T1000 (cell line): Measurements from ENCODE around the gene NSG2.

Source experiments
- DNase-seq: peaks from one replicate; lab custom pipeline; 2025; ENCODE audit warnings: mixed read lengths; lab: John Stamatoyannopoulos, UW

Gene NSG2

DNA sequence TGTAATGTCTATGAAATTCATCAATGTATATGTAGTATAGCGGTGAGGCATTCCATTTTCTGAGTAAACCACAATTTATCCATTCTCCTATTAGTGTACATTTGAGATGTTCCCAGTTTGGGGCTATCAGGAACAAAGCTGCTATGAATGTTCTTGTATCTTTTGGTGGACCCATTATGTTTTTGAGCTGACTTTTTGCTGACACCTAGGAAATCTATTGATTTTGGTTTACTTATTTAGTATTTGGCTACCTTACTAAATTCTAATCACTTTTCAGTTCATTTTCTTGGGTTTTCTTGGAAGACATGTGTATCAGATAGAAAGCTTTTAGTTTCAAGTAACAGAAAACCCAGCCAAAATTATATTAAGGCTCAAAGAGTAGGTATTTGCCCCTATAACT, 13.7 kb downstream of the NSG2 start:
- no peak for DNase-seq

DNA sequence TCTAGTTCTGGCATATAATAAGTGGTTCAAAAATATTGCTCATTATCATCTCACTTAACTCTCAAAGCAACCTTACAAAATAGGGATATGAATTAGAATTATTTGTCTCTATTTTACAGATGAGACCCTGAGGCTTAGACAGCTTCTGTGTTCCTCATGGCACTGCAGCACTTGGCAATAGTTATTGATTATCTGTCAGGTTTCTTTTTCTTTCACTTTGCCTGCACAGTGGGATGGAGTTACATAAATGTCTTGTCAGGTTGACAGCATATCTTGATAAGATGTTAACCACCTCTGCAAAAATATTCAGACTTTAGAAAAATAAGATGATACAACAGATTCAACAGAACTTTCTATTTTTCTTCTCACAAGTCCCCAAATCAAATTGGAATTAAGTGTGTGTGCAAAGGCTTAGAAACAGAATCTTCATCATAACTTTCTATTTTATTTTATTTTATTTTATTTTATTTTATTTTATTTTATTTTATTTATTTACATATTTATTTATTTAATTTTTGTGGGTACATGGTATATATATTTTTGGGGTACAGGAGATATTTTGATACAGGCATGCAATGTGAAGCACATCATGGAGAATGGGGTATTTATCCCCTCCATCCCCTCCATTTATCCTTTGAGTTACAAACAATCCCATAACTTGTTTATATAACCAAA, 17.7 kb downstream of the NSG2 start:
- no peak for DNase-seq

DNA sequence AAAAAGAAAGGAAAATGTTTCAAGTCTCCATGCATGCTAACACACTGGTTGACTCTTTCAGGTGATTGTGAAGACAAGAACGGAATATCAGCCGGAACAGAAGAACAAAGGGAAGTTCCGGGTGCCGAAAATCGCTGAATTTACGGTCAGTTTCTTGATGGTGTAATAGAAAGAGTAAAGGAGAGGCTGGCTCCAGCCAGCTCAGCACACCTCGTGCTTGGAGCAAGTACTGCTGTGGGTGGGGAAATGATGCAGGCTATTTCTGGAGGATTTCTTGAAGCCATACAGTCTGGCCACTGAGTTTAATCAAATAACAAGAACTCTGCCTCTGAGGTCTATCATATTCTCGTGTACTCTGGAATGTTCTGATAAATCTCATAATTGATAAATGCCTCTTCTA, 18.7 kb downstream of the NSG2 start:
- no peak for DNase-seq

DNA sequence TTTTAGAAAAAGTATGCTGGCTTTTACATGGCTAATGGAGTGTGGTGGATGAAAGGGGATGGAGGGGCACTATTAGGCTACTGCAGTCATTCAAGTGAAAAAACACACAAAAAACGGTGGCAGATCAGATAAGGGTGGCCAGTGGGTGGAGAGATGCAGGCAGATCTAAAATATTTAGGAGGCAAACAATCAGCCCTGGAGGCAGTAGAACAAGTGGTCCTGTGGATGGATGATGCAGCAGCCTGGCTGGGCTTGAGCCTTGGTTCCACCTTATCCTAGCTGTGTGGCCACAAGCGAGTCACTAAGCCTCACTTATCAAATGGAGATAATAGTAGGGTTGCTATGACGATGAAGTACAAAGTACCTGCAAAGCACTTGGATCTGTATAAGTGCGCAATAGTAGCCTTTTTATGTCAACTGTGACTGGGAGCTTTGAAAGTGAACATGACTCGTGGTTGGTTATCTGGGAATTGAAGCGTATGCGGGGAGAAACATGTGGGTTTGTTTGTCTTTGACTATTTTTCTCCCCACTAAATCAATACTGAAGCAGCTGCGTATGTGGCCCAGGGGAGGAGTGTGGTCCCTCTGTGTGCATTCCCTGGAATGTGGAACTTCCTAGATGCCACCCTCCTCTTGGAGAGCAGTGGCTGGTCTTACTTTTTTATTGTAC, 20.2 kb downstream of the NSG2 start:
- no peak for DNase-seq

DNA sequence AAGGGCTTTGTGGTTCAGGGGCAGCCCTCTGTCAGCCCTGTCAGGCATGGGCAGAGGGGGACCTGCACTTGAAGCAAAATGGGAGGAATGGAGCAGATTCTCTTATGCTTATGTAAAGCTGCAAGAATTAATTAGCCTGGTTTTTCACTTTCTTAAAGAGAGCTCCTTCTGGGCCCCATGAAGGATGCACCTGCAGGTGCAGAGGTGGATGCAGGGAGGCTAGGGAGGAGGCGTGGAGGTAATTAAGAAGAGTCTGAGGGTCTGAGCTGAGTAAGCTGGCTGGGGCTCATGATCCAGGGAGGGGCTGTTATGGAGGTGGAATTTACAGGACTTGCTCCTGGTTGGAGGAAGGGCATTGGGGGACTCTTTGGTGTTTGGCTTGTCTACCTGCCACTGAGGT, 22.0 kb downstream of the NSG2 start:
- DNase-seq = no peak

DNA sequence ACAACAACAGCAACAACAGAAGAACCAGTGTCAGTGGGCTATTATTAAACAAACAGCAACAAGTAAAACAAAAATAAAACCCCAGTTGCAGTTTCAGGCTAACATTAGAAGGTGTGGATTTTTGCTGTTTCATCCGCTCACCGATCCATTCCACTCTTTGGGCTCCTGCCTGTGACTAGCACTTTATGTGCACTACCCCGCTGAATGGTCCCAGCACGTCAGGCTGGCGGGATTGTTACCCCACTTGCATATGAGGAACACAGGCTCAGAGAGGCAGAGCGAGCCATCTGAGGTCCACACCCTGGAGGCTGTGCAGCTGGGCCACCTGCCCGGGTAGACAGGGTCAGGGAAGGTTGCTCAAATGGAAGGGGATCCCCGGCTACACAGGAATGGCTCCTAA, 26.0 kb downstream of the NSG2 start:
- DNase-seq = no peak

DNA sequence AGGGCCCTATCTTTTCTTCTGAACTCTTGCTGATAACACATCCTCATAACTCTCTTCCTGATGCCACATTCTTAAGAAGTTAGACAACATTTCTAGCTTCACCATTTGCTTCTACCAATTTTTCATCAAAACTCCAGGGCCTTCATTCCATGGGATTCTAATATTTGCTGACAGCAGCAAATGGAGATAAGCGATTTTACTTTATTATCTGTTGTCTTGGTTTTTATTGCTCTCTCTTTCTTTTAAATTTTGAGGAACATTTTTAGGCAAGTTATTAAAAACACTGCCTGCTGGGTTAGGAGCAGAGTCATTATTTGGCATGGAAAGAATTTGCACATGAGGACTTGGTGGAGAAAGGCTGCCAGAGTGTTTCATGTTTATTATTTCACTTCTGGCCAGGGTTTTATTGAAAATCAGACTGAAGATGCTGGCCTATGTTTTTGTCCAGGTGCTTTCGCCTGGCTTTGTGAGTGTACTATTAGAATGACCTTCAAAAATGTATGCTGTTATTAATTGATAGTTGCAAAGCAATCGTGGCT, 27.7 kb downstream of the NSG2 start:
- no peak for DNase-seq

DNA sequence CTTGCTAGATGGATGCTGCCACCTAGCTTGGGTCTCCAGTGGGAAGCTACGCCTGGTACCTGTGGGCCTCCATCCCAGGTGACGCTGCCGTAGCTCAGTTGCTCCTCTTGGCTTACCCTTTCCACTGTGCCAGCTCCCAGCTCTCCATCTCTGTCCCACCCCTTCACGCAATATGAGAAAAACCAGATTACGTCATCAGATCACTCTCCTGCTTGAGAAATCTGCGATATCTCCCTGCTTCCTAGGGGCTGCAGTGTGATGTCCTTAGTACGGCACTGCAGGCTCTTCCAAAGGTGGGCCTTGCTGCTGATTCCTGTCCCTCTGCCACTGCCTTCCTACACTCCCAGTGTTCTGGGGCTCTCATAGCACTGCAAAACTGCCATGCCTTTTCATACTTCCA, 28.9 kb downstream of the NSG2 start:
- no peak for DNase-seq

DNA sequence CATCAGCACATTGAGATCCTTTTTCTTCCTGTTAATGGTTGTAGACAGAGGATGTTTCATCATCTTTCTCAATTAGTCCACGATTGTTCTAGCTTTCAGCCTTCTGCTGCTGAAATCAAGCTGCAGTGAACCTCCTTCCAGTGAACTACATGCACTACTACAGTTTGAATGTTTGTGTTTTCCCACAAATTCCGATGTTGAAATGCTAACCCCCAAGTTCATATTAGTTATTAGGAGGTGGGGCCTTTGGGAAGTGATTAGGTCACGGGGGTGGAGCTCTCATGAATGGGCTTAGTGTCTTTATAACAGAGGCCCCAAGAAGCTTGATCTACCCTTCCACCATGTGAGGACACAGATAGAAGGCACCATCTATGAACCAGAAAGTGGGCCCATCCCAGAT, 32.9 kb downstream of the NSG2 start:
- no peak for DNase-seq

DNA sequence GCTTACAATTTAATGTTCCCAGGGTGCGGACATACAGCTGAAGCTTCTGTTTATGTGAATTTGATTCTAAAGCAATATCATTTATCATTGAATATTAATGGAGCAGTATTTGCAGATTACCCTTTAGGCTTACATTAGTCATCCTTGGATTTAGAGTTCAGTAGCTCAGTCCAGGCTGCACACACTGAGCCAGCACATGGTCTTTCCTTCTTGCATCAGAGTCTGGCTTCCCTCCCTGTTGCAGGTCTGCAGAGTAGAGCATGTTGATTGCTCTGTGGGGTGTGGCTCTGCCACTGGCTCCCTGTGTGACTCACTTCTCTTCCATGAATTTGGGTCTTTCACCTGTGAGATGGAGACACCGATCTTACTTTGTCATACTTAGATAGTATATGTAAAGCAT, 36.8 kb downstream of the NSG2 start:
- no peak for DNase-seq

DNA sequence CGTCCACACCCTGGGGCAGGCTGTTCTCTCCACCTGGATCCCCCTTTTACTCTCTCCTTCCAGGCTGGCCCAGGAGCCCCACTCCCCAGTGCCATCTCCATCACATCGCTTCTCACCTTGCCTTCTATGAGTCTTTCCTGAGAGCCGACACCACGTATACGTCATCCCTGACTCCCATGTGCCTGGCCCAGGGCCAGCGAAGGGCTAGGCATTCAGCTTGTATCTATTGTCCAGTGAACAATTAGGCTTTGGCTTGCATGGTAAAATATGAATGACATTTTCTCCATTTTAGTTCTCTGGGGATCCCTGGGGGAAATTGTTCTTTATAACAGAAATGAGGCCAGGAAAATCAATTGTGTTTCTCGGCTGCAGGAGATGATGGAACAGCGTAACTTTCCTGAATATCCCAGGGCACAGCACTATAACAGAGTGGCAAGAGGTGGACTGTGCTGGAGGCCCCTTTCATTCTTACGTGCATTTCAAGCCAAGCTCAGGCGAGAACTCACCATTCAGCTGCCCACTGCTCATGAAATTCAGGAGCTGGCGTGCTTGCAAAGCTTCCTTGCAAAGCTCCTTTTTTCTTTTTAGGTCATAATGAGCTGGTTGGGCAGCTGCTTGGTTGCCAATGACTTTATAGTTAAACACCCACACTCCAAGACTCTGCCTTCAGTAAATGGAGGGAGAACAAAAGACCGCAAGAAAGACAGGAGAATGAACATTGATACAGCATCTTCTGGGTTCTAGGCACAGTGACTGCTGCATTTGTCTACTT, 37.7 kb downstream of the NSG2 start:
- DNase-seq = no peak

DNA sequence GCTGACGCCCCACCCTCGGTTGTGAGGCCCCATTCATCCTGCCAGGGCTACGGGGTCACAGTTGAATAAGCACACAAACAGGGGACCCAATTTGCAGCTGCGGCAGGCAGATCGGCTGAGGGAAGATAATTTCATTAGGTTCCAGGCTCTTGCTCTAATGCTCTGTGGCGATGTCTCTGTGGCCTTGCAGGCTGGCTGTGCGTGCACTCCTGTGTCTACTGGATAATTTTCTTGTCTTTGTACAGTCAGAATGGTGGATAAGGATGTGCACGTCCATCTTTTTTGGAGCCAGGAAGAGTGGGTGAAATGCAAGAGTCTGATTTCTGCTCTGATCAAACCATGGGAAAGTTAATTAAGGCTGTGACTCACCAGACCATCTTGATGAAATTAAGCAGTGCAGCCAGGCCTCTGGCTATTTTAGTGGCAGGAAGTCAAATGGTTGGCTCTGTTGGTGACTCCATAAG, 39.2 kb downstream of the NSG2 start:
- DNase-seq = no peak

DNA sequence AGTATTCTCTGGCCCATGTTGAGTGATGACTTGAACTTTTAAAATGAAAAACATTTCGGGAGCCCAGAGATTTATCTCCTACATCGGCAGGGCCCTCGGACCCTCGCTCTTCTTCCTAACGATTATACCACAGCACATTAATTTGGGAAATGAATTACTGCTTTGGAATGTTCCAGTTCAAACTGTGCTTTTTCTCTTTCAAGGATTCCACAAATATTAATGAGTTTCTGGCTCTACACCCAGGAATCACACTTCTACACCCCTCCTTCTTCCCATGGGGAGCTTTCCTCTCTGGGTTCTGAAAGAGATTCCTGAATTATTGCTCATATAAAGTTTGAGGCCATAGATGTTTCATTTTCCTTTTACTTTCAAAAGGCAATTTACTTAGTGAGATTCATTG, 41.2 kb downstream of the NSG2 start:
- DNase-seq = no peak

DNA sequence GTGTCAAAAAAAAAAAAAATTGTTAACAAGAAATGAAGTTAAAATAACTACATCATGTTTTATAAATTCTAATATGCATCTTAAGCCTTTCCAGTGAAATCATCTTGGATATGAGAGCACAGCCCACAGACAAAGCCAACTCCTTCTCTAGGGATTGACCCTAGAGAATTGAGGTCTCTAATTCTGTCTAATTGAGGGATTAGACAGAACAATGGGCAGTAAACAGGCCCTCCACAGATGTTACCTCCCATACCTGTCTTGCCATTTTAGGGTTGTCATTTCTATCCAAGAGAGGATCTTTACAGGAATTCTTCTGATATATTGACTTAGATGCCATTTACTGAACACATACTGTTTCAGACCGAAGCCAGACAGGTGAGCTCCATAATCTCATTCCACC, 42.3 kb downstream of the NSG2 start:
- no peak for DNase-seq

DNA sequence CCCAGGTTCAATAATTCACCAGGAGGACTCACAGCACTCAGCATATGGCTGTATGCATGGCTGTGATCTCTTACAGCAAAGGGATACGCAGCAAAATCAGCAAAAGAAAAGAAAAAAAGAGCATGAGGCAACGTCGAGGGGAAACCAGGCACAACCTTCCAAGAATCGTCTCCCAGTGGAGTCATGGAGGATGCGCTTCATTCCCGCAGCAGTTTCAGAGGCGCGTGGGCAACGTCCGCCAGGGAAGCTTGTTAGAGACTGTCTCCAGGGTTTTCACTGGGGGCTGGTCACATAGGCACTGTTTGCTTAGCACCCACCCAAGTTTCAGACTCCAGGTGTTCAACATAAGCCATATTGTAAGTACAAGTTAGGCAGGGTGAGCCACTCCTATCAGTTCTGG, 44.6 kb downstream of the NSG2 start:
- no peak for DNase-seq

DNA sequence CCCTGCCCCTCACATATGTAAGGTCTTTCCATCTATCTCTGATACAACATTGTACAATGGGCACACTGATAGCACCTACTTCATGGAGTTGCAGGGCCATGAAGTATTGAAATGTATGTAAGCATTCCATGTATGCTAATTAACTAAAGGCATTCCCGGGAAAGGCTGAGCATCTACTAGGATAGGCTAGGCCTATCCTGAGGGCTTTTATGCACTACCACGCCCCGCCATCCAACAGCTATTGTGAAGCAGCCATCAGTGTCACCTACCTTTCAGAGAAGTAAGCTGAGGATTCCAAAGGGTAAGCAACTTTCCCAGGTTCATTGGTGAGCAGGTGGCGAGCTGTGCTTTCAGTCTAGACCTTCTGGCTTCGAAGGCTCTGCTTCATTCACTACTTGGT, 47.6 kb downstream of the NSG2 start:
- DNase-seq = no peak

DNA sequence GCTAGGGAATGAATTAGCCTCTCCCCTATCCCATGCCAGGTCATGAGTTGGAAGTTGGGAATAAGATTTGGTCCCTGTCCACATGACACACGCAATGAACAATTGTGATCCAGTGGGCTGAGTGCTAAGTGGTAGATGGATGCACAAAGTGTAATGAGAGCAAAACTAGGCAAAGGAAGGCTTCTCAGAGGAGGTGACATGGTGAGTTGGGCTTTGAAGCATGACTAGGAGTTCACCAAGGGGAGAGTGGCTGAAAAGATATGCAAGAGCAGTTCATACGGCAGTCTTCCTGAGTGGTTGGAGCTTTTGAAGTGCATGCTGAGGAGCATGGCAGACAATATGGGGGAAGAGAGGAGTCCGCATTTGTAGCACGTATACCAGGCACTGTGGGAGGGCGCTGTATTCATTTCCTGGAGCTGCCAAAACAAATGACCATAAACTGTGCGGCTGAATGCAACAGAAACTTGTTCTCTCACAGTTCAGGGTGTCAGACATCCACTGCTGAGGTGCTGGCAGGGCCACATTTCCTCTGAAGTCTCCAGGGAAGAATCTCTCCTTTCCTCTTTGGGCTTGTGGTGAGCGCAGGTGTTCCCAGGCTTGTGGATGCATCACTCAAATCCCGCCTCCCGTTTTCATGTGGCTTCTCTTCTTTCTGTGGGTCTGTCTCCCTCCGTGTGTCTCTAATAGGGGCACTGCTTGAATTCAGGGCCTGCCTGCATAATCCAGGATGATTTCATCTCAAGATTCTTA, 49.5 kb downstream of the NSG2 start:
- DNase-seq = no peak

DNA sequence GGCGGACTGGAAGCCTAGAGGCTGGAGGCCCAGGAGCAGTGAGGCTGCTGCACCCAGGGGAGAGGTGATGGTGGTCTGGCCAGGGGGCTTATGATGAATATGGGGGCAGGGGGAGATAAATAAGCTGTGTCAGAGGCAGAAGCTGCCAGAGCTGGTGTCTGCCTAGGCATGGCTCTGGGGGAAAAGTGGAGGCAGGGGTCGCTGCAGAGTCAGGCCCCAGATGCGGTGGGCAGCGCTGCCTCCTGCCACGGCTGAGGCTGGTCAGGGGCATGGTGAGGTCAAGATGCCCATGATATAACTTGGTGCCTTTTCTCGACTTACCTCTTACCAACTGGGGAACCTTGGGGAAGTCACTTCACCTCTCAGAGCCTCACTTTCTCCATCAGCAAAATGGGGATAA, 51.1 kb downstream of the NSG2 start:
- no peak for DNase-seq

DNA sequence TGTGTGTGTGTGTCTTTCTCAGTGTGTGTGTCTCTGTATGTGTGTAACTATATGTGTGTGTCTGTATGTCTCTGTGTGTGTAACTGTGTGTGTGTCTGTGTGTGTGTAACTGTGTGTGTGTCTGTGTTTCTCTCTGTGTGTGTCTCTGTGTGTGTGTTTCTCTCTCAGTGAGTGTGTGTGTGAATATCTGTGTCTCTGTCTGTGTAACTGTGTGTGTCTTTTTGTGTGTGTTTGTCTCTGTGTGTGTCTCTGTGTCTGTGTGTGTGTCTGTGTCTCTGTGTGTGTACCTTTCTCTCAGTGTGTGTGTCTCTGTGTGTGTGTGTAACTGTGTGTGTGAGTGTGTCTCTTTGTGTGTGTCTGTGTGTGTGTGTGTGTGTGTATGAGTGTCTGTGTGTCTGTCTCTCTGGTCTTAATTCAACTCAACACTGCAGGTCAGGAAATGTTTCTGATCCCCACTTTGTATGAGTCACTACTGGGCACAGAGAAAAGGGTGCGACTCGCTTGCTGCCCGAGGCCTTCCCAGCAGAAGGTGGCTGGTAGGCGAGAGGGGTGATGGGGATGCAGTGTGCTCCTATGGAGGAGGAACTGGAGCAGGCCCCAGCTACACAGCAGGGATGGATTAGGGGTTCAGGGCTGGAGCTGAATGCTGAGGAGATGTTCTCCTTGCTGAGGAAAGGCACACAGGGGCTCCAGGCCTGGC, 52.1 kb downstream of the NSG2 start:
- no peak for DNase-seq

DNA sequence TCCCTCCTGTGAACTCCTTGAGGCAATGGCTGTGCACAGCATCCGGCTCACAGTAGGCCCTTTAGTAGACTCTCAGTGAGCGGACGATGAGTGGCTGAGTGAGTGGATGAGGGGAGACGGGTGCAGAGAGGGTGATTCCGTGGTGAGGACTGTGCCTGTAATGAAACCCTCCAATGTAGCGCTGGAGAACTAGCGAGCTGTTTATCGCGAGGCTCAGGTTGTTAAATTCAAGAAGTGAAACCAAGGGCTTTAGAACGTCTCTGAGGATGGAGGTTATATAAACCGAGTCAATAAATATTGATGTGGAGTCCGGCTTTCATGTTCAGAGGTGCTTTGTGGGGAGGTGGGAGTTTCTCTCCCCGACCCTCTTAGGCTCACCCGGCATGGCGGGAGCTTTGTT, 53.2 kb downstream of the NSG2 start:
- no peak for DNase-seq

DNA sequence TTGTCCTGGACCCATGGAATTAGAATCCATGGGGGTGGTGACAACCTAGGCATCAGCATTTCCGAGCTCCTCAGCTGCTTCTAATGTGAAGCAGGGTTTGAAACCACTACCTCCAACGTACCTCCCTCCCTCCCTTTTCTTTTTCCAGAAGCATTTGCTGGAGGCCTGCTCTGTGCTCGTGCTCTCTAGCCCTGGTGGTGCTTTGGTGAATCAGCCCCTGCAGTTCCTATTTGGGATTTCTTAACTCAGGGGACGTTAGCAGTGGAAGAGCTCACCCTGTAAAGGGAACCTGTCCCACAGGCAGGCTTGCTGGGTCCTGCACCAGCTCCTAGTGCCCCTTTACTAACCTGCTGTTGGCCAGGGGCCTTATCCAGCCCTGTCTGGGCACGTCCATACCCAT, 55.0 kb downstream of the NSG2 start:
- DNase-seq = no peak
